Prostate gland (tissue), 2 donors: Measurements from ENCODE around the gene SYT6.

Source experiments
- POLR2AphosphoS5 ChIP-seq: sonication (generic); formaldehyde crosslinking; IDR thresholded peaks from one replicate; pipeline ENCODE4 v1.6.1; 2017; ENCODE audit warnings: antibody characterized with exemption
- TF ChIP-seq, protein P1 (sequence below), 4 experiments: fragments of 200-600 bp in 2 of 4; fragments of 450-650 bp in 2 of 4; sonication (generic) in 2 of 4; IDR thresholded peaks; 1 replicate in 3 of 4; 2 replicates in 1 of 4; pipeline ENCODE4 v1.5.1; 2016 to 2019; ENCODE audit warnings: antibody characterized with exemption in 4 of 4, mild to moderate bottlenecking in 2 of 4, moderate library complexity in 2 of 4

GRCh38 chr1:114097109-114097508 is 56.6 kb downstream of the SYT6 start:
- TF ChIP-seq, protein P1, sequence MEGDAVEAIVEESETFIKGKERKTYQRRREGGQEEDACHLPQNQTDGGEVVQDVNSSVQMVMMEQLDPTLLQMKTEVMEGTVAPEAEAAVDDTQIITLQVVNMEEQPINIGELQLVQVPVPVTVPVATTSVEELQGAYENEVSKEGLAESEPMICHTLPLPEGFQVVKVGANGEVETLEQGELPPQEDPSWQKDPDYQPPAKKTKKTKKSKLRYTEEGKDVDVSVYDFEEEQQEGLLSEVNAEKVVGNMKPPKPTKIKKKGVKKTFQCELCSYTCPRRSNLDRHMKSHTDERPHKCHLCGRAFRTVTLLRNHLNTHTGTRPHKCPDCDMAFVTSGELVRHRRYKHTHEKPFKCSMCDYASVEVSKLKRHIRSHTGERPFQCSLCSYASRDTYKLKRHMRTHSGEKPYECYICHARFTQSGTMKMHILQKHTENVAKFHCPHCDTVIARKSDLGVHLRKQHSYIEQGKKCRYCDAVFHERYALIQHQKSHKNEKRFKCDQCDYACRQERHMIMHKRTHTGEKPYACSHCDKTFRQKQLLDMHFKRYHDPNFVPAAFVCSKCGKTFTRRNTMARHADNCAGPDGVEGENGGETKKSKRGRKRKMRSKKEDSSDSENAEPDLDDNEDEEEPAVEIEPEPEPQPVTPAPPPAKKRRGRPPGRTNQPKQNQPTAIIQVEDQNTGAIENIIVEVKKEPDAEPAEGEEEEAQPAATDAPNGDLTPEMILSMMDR (IDR thresholded peaks at IDR 0.05) = no peak
- no peak for TF ChIP-seq POLR2AphosphoS5
